Neural progenitor cell (in vitro differentiated cells): ENCODE data around the gene NCOA6.

Source experiments
- CTCF ChIP-seq: fragments of 200-600 bp; sonication (generic); IDR thresholded peaks from 2 replicates; pipeline ENCODE4 v1.5.1; 2017; ENCODE audit warnings: antibody characterized with exemption, mild to moderate bottlenecking
- EZH2 ChIP-seq: fragments of 200-600 bp; sonication (generic); IDR thresholded peaks from 2 replicates; pipeline ENCODE4 v1.6.1; 2017; ENCODE audit warnings: antibody characterized with exemption, mild to moderate bottlenecking, moderate library complexity

GRCh38 chr20:34717230-34718095 lies 108.0 kb downstream of the NCOA6 start:
- TF ChIP-seq CTCF (no peak), EZH2 (no peak)
